ENCODE results near the gene CST4.
"Not testable (repeated sequence)": the region's sequence is repeated elsewhere in the genome, so short reads cannot be mapped to it uniquely, and the experiment has no call there.

Gene CST4

DNA sequence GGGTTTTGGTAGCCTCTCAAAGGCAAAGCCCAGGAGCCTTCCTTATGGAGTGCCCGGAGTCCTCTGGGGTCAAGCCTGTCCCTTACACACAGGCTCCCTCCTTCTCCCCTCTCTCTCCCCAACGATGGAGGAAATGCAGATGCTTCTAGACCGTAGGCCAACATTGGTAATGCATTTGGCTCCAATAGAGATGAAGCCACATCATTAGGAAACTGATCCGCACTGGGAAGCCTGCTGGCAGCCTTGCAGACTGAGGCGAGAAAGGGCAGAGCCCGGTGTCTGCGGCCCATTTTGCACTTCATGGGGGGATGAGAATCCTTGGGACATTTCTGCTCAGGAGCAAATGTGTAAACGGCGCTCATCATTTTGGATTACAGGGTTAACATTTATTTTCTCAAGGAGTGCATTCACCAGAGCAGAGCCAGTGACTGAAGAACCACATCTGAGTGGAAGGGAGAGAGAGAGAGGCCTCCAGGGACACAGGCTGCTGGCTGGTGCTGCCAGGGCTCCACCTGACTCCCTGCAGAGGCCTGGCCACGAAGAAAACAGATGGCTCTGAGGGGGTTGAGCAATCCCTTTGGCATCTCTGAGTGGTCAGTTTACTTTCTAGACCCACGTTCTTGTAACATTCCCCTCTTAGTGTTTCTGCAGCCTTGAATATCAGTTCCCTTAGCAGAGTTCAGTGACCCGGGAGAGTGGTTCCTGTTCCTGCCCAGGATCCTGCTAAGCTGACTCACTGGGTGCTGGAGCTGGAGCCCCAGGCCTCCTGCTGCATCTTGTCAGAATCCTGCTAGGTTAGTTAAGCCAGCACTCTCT, 46.7 kb downstream of the CST4 start:
- DNase-seq (ENCODE audit: low read depth in 2 of 2) = no peak

DNA sequence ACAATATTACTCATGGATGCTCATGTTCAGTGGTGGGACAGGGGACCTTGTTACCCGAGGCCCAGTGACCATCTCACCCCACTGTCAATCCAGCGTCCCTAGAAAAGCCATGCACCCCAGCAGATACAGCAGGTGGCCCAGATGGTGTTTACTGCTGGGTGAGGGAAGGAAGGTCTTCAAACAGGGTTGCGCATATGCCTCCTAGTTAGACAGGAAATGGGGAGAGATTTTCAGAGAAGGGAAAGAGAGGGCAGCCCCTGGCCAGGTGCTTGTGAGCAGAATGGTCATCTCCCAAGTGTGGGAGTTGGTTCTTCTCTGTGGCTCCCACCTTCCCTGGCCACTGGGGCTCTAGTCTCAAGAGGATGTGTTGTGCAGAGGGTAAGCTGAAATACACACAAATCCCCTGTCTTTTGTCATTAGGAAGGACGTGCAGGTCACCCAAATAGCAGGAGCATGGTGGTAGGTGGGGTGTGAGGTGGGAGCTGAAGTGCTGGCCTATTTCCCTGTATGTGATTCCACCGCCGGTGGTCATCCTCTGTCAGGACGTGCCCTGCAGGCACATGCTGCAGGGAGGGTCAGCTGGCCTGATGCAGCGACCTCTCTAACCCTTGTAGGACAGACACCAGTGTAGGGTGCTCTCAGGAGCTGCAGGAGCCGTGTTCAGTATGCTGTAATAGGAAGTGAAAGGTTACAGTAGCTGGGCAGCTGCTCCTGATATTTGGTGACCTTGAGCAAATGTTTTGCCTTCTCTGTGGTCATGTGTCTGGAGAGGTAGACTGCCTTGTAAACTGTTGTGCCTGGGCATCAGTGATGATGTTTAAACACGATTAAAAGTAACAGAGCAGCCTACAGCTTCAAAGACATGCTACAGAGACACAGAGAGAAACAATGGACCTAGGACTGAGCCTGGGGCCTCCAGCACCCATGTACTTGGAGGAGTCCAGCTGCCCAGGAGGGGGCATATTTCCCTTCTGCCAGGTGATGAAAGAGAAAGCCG, 47.9 kb downstream of the CST4 start:
- DNase-seq (ENCODE audit: low read depth in 2 of 2) = no peak

DNA sequence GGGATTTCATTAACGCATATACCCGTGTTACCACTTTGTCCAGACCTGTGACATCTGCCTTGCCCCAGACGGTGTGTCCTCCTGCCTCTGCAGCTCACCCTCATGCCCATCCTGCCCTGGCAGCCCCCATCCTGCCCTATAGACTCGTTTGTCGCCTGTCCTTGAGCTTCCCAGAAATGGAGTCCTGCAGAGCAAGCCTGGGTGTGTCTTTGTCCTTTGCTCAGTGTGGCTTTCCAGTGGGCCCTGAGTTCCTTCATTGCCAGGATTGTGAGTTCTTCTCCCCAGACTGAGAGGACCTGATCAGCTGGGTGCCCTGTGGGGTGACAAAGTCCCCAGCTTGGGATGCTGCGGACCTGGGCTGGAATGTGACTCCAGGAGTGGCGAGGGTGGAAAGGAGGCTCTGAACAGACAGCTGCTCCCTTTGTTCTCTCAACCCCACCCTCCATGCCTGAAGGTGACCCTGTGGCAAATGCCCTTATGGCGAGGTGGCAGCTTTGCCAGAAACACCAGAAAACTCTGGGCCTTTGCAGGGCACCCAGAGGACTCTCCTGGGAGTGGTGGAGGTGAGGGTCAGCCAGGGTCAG, 48.7 kb downstream of the CST4 start:
- DNase-seq (ENCODE audit: low read depth in 2 of 2) = no peak

DNA sequence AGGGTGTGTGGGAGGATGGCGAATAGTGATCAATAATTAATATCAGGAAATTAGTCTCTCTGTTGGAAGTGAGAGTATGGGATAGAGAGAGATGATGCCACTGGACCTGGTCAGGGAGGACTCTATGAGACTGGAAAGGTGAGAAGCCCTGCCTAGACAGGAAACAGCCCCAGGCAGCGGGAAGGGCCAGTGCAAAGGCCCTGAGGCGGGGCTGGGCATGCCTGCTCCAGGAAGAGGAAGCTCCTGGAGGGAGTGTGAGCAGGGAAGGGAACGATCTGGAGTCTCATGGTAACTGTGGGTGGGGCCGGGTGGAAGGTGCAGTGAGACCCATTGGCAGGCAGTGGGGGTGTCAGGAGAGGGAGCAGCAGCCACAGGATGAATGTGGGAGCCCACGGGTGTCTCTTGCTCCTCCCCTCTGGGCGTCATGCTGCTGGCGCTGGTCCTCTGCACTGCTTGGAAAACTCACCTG, 49.3 kb downstream of the CST4 start:
- no peak for DNase-seq (ENCODE audit: low read depth in 2 of 2)

DNA sequence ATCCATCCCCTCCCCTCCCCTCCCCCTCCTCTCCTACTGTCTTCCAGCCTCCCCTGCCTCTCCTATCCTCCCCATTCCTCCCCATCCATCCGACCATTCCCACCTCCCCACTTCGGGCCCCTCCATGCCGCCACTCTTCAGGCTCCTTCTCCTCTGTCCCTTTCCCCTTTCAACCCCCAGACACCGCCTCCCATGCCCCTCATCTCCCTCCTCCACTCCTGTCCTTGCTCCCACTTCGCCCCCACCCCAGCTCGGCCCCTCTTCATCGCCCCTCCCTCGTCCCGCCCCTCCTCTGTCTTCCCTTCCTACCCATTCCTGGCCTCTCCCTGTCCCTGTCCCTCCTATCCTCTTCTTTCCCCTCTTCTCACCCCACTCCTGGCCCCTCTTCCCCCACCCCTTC, 50.5 kb downstream of the CST4 start:
- no peak for DNase-seq (ENCODE audit: low read depth in 2 of 2)

DNA sequence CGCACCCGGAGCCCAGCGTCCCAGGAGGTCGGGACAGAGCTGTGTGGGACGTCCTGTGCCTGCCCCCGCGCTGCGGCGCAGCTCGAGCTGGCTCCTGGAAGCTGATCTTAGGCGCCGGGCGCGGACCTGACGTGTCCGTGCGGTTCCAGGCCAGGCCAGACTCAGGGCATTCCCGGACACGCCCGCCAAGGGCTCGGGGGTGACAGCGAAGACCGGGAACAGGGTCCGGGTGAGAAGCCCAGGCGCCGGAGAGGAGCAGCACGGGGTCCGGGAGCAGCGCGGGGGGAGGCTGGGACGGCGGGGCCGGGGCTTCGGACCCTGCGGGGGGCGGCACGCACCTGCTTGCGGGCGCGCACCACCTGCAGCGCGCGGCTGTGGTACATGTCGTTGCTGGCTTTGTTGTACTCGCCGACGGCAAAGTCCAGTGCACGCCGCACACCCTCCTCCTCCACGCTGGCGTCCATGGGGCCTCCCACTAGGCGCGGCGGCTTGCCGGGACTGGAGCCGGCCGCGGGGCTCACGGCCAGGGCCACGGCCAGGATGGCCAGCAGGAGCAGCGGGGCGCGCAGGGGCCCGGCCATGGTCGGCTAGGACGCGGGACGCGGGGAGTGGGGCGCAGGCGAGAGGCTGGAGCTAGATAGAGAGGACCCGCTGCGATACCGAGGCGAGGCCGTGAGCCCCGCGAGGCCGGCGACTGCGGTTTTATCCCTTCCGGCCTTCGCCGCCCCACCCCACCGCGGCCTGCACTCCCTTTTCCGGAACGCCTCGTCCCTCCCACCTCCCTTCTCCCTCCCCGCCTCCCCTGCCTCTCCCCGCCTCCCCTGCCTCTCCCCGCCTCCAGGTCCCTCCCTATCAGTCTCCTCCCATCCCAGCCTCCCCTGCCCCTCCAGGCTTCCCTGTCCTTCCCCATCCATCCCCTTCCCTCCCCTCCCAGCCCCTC, 51.3 kb downstream of the CST4 start, which contains the start of gene CST3:
Gene CST3, minus strand, starts transcription at position 674 of the 940 bp plus-strand sequence. Its CDS starts 93 bp downstream, at position 581.
- DNase-seq (ENCODE audit: low read depth in 2 of 2) = peak; percentile 53 to 59

DNA sequence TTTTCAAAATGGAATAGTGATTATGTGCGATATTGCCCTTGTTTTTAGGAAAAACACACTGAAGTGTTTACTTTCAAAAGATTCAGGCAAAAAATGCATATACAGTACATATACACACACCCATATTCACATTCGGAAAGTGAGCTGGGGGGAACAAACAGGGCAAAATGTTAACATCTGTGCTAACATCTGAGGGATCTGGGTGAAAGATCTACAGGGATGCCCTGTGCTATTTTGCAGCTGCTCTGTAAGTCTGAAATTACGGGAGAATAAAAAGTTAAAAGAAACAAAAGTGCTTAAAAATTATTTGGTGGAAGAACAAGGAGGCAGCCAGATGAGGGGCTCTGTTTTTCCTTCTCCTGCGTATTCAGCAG, 51.9 kb downstream of the CST4 start:
- DNase-seq (ENCODE audit: low read depth in 2 of 2) = no peak

DNA sequence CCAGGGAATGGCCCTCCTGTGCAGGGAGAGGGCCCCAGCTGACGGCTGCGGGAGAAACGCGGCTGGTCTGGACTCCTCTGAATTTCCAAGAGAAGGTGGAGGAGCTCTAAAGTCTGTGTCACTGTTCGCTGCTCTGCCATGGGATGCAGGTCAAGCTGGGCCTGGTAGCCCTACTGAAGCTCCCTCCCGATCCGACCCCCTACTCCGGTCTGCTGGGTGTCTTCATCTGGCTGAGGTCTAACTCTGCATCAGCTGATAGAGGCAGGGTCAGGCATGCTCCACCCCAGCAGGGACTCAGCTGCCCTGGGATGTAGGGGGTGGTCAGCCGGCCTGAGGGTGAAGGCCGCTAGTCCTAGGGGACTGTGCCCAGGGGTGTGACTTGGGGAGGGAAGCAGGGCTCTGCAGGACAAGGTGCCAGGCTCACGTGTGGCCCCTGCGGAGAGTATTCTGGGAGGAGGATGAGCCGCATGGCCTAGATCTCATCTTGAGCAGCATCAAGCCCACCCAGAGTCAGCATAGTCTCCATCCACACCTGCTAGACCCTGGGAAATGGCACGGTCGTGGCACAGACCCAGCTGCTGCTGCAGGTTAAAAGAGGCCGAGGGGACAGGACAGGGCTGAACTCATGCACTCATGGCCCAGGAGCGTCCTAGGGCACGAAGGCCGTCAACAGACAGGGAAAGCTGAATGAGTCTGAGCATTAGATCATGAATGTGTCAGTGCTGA, 52.5 kb downstream of the CST4 start:
- DNase-seq (ENCODE audit: low read depth in 2 of 2) = no peak

DNA sequence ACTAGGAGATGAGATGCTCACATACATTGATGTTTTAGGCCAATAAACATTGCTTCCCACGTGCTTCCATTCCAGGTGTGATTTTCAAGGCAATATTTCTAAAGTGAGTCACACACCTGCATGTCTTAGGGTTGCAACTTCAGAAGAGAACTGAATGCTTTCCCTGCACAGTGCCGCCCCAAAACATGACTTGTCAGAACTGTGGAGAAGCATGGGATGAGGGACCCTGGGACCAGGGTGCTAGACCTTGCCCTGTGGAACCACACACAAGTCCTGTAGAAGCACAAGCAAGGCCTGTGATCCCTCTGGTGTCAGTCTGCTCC, 53.1 kb downstream of the CST4 start:
- DNase-seq (ENCODE audit: low read depth in 2 of 2) = not testable (repeated sequence)
